HG03135 (cell line): ENCODE data around the gene TPRKB.
"Not testable (repeated sequence)": the region's sequence is repeated elsewhere in the genome, so short reads cannot be mapped to it uniquely, and the experiment has no call there.

Source experiments
- ATAC-seq: cut with Tn5 transposase; IDR thresholded peaks from one replicate; pipeline ENCODE4 v1.9.1; 2021; ENCODE audit warnings: mild to moderate bottlenecking, moderate library complexity; ENCODE audit not compliant: unreplicated experiment

TPRKB gene

GRCh38 chr2:73736855-73737779 is at the start of gene TPRKB:
TPRKB (minus strand) TSS chr2:73737345; CDS start chr2:73734569, 2,776 bp downstream.
- peak; percentile 94 for ATAC-seq

- not testable (repeated sequence) for ATAC-seq
Measured at GRCh38 chr2:73783883-73784282, 46.7 kb upstream of the TPRKB start, which contains the start of gene C2orf78. C2orf78 (plus strand) TSS chr2:73784183; CDS start chr2:73784310, 127 bp downstream.

- ATAC-seq: not testable (repeated sequence)
Measured at GRCh38 chr2:73783402-73783801, 46.3 kb upstream of the TPRKB start.

- ATAC-seq: no peak
Measured at GRCh38 chr2:73780237-73780582, 43.1 kb upstream of the TPRKB start.

GRCh38 chr2:73779467-73780236 is 42.5 kb upstream of the TPRKB start, which contains the start of gene DUSP11:
DUSP11 (minus strand) TSS chr2:73780103; CDS start chr2:73779974, 129 bp downstream.
- peak; percentile 99 for ATAC-seq

- not testable (repeated sequence) for ATAC-seq
Measured at GRCh38 chr2:73778867-73779466, 41.8 kb upstream of the TPRKB start.

GRCh38 chr2:73776869-73777519 is 39.8 kb upstream of the TPRKB start:
- ATAC-seq: no peak

GRCh38 chr2:73776381-73776780 is 39.2 kb upstream of the TPRKB start:
- ATAC-seq: no peak

GRCh38 chr2:73772819-73773218 is 35.7 kb upstream of the TPRKB start:
- no peak for ATAC-seq

GRCh38 chr2:73770725-73771124 is 33.6 kb upstream of the TPRKB start:
- ATAC-seq: no peak

GRCh38 chr2:73766994-73767393 is 29.8 kb upstream of the TPRKB start:
- no peak for ATAC-seq

GRCh38 chr2:73766349-73766748 is 29.2 kb upstream of the TPRKB start:
- ATAC-seq: no peak

GRCh38 chr2:73764945-73765344 is 27.8 kb upstream of the TPRKB start:
- ATAC-seq: no peak

- ATAC-seq: no peak
Measured at GRCh38 chr2:73762571-73762970, 25.4 kb upstream of the TPRKB start.

- no peak for ATAC-seq
Measured at GRCh38 chr2:73759904-73760303, 22.8 kb upstream of the TPRKB start.

GRCh38 chr2:73759285-73759764 is 22.2 kb upstream of the TPRKB start:
- ATAC-seq: no peak

- ATAC-seq: not testable (repeated sequence)
Measured at GRCh38 chr2:73754332-73754731, 17.2 kb upstream of the TPRKB start.

- no peak for ATAC-seq
Measured at GRCh38 chr2:73749314-73749713, 12.2 kb upstream of the TPRKB start.

- ATAC-seq: no peak
Measured at GRCh38 chr2:73746877-73747208, 9.7 kb upstream of the TPRKB start.

GRCh38 chr2:73746015-73746876 is 9.1 kb upstream of the TPRKB start:
- ATAC-seq: no peak
